ENCODE results near the gene TAAR2.

TAAR2 gene

DNA sequence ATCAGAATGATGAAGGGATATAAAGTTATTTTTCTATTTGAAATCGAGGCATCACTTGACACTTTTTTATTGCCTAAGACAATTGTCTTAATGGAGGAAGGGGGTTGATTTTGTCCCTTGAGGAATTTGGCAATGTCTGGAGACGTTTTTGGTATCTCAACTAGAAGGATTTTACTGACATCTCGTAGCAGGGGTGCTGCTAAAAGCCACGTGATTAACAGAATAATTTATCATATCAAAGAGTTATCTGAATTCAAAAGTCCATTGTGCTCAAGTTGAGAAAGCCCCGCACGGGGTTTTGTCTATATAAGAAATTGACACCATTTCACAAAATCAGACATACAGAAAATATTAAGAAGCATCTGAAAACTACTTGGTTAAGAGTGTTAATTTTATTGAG lies 55.5 kb downstream of the TAAR2 start:
- H3K4me1 ChIP-seq (ENCODE audit: insufficient read depth, poor library complexity, severe bottlenecking): no peaks in the 10 kb centered on the region
- no peak overlapping the region for H3K27ac ChIP-seq (ENCODE audit: poor library complexity, severe bottlenecking)
- TF ChIP-seq, protein P1, sequence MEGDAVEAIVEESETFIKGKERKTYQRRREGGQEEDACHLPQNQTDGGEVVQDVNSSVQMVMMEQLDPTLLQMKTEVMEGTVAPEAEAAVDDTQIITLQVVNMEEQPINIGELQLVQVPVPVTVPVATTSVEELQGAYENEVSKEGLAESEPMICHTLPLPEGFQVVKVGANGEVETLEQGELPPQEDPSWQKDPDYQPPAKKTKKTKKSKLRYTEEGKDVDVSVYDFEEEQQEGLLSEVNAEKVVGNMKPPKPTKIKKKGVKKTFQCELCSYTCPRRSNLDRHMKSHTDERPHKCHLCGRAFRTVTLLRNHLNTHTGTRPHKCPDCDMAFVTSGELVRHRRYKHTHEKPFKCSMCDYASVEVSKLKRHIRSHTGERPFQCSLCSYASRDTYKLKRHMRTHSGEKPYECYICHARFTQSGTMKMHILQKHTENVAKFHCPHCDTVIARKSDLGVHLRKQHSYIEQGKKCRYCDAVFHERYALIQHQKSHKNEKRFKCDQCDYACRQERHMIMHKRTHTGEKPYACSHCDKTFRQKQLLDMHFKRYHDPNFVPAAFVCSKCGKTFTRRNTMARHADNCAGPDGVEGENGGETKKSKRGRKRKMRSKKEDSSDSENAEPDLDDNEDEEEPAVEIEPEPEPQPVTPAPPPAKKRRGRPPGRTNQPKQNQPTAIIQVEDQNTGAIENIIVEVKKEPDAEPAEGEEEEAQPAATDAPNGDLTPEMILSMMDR (IDR thresholded peaks at IDR 0.05; ENCODE audit: poor library complexity, severe bottlenecking): no peak
- ATAC-seq (ENCODE audit: low read depth): no peak
- no peak for DNase-seq (ENCODE audit: low spot score)
- no peaks in the 10 kb centered on the region for H3K36me3 ChIP-seq (ENCODE audit: low read depth)
- H3K27me3 ChIP-seq (ENCODE audit: insufficient read depth, poor library complexity, severe bottlenecking): peaks cover 15% of the 10 kb centered on the region
- H3K4me3 ChIP-seq (ENCODE audit: severe bottlenecking): no peak overlapping the region
- H3K9me3 ChIP-seq (ENCODE audit: severe bottlenecking): no peaks in the 10 kb centered on the region

- H3K27ac ChIP-seq (ENCODE audit: poor library complexity, severe bottlenecking): no peak overlapping the region
- no peak overlapping the region for H3K4me3 ChIP-seq (ENCODE audit: severe bottlenecking)
- H3K36me3 ChIP-seq (ENCODE audit: low read depth): no peaks in the 10 kb centered on the region
- H3K9me3 ChIP-seq (ENCODE audit: severe bottlenecking): no peaks in the 10 kb centered on the region
- DNase-seq (ENCODE audit: low spot score): no peak
- no peaks in the 10 kb centered on the region for H3K4me1 ChIP-seq (ENCODE audit: insufficient read depth, poor library complexity, severe bottlenecking)
- ATAC-seq (ENCODE audit: low read depth): no peak
- TF ChIP-seq, protein P1 (IDR thresholded peaks at IDR 0.05; ENCODE audit: poor library complexity, severe bottlenecking): no peak
- peaks cover 15% of the 10 kb centered on the region for H3K27me3 ChIP-seq (ENCODE audit: insufficient read depth, poor library complexity, severe bottlenecking)
Measured at GRCh38 chr6:132567566-132567965, 56.5 kb downstream of the TAAR2 start.
